ENCODE measurements around the gene PTGFRN.

The PTGFRN gene

GRCh38 chr1:116914667-116915066 is 5.0 kb downstream of the PTGFRN start:
- no peak for TF ChIP-seq CTCF (IDR thresholded peaks at IDR 0.05; ENCODE audit: unreplicated experiment in 3 of 3)
- Mint-ChIP-seq H3K27me3 (ENCODE audit: low read depth) (no peaks in the 10 kb centered on the region), H3K4me1 (no peaks in the 10 kb centered on the region), H3K36me3 (ENCODE audit: low read depth) (no peaks in the 10 kb centered on the region), H3K9me3 (no peaks in the 10 kb centered on the region), H3K27ac (no peak overlapping the region), H3K4me3 (peak overlapping the region in 1 of 3 experiments; percentile 17)

- no peak for TF ChIP-seq CTCF (IDR thresholded peaks at IDR 0.05; ENCODE audit: unreplicated experiment in 3 of 3)
- peaks cover 3% of the 10 kb centered on the region for H3K4me1 Mint-ChIP-seq
- H3K27ac Mint-ChIP-seq = peak overlapping the region in 2 of 3 experiments; percentile 9 to 38
Observed at GRCh38 chr1:116915086-116915661, 5.5 kb downstream of the PTGFRN start.

DNA sequence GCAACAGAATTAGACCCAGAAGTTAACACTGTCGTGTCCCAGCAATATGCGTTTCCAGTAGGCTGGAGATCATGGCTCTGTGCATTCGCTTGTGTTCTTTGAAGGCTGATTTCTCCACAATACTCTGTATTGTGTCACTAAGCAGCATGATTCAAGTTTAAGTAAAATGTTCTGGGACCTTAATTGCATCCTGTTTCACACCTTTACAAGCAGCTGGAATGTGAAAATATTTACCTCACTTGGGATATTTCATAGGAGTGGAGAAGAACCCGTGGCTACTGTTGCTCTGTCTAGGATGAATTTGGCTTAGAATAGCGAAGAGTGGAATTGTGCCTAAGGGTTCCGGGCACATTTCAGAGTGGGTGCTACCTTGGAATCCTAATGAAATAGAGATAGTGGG is 6.3 kb downstream of the PTGFRN start:
- TF ChIP-seq CTCF (IDR thresholded peaks at IDR 0.05; ENCODE audit: unreplicated experiment in 3 of 3) = no peak
- no peak overlapping the region for H3K4me3 Mint-ChIP-seq
- H3K27me3 Mint-ChIP-seq (ENCODE audit: low read depth) = no peaks in the 10 kb centered on the region
- H3K4me1 Mint-ChIP-seq = peaks cover 3% of the 10 kb centered on the region
- H3K36me3 Mint-ChIP-seq (ENCODE audit: low read depth) = no peaks in the 10 kb centered on the region
- H3K9me3 Mint-ChIP-seq = no peaks in the 10 kb centered on the region
- no peak overlapping the region for H3K27ac Mint-ChIP-seq

More at GRCh38 chr1:116915086-116915661, 5.5 kb downstream of the PTGFRN start:
- Mint-ChIP-seq H3K27me3 (ENCODE audit: low read depth) (no peaks in the 10 kb centered on the region), H3K9me3 (no peaks in the 10 kb centered on the region), H3K4me3 (peak overlapping the region in 1 of 3 experiments; percentile 17), H3K36me3 (ENCODE audit: low read depth) (no peaks in the 10 kb centered on the region)

DNA sequence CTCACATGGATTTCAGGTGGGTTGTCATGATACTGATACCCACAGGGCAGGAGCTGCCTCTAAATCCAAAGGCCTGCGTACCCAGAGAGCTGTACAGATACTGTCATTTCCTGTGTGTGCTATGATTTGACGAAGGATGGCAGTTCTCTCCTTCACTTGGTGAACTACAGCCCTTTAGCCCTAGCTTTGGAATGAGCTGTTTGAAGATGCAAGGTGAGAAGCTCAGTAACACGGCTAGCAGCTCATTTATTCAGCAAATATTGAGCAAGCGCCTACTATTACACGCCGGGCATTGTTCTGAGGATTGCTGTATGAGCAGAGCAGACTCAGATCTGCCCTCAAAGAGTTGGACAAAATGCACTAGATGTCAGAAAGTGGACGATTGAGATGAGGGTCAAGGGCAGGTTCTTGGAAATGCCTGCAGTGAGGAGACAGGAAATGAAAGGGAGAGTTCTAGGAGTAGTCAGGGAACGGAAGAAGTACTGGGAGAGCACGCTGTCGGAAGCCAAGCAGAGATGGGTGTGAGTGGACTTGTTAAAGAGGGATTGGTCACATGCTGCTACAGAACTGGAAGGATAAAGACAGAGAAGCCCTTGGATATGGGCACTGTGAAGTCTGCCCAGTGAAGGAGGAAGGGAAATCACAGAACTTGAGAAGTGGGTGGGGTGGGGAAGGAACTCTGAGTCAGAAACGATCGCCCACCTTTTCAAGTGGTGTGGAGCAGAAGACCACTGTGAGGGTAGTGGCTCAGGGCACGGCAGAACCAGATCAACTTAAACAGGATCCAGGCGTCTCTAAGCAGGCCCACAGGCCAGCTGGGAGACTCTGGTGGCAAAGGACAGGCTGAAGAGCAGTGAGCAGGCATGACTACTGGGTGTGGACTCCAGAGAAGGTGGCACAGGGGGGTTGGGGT is 7.1 kb downstream of the PTGFRN start:
- H3K36me3 Mint-ChIP-seq (ENCODE audit: low read depth) = no peaks in the 10 kb centered on the region
- H3K27ac Mint-ChIP-seq = no peak overlapping the region
- TF ChIP-seq CTCF (IDR thresholded peaks at IDR 0.05; ENCODE audit: unreplicated experiment in 3 of 3) = no peak
- H3K4me1 Mint-ChIP-seq = peaks cover 3% of the 10 kb centered on the region
- no peaks in the 10 kb centered on the region for H3K27me3 Mint-ChIP-seq (ENCODE audit: low read depth)
- no peak overlapping the region for H3K4me3 Mint-ChIP-seq
- no peaks in the 10 kb centered on the region for H3K9me3 Mint-ChIP-seq

DNA sequence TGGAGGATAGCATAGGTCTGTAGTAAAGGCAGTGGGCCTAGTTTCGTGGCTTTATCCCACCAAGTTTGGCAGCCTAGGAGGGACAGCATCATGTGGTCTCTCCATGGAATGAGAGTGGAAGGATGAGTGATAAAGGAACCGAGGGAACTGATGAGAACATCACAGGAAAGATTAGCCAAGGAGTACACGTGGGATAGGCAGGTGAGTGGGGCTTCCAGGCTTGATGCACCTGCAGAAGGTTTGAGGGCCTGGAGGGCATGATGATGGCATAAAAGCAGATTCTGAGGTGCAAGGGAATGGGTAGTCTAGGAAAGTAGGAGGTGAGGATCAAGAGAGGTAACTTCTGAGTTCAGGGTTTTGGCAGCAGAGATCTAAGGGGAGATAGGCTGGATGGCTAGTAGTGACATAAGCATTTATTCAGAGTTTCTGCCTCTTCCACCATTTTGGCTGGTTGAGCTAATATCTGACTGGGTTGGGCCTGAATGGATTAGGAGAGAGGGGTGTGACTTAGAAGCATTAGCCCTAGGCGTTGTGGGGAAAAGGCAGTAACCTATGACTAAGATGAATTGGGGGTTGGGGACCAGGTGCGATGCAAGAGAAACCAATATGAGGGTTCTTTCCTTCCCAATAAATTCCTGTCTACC is 9.1 kb downstream of the PTGFRN start:
- Mint-ChIP-seq H3K9me3 (no peaks in the 10 kb centered on the region), H3K36me3 (ENCODE audit: low read depth) (peaks cover 3% of the 10 kb centered on the region), H3K4me3 (no peak overlapping the region), H3K27me3 (ENCODE audit: low read depth) (no peaks in the 10 kb centered on the region), H3K4me1 (peaks cover 3% of the 10 kb centered on the region), H3K27ac (no peak overlapping the region)
- no peak for TF ChIP-seq CTCF (IDR thresholded peaks at IDR 0.05; ENCODE audit: unreplicated experiment in 3 of 3)
